Non-pigmented ciliary epithelial cell (primary cell): ENCODE data around the gene VSIG10.
"Not testable (repeated sequence)": the region's sequence is repeated elsewhere in the genome, so short reads cannot be mapped to it uniquely, and the experiment has no call there.

Experiments
- DNase-seq: peaks from one replicate; pipeline ENCODE4 v3.0.0-alpha.2; 2010; ENCODE audit warnings: low read depth

Gene VSIG10

DNA sequence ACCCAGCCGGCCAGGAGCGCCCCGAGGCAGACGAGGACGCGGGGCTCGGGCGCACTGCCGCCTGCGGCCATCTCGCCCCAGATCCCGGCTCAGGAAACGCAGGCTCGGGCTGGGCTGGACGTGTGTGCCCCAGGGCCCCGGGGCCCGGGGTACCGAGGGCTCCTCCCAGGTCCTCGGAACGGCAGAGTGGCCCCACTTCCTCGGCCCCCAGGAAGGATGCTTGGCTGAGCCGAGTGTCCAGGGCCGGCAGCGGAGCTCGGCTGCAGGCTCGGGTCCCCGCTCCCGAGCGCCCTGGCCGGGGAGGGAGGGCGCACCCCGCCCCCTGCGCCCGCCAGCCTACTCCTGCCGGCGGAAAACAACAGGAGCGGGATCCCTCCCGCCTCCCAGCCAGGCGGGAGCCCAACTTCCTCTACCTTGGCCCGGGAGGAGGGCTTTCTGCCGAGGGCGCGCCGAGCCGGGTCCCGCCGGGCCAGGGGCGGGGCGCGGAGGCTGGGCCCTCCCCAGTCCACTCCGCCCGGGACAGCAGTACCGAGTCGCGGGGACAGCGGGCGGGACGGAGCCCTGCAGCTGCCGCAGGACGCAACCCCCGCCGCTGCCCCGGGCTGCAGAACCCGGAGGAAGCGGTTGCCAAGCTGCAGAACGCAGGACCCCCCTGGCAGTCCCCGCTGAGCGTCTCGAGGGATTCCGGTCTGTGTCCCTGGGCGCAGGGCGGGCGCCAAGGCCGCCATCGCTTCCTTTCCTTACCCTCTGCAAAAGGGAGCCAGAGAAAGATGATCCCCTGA lies at the start of gene VSIG10:
Gene VSIG10, minus strand, starts transcription at position 411 of the 782 bp plus-strand sequence. Its CDS starts 340 bp downstream, at position 71.
- DNase-seq, result no peak

DNA sequence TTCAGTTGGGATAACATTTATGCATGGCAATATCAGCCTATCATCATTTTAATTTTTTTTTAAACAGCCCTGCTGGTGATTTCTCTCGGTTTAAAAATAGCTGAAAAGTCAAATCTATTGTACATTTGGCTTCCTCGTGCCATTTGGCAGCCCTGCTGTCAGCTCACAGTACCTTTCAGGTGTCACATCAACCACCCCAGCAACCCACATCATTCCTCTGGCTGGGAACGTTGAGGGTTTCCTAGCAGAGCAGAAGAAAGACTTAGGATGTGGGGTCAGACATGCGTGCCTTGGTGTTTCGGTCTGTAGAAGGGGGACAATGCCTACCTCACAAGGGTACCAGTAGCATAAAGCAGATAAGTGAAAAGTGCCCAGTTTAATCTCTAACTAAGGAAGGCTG lies 47.9 kb upstream of the VSIG10 start:
- DNase-seq, result no peak

DNA sequence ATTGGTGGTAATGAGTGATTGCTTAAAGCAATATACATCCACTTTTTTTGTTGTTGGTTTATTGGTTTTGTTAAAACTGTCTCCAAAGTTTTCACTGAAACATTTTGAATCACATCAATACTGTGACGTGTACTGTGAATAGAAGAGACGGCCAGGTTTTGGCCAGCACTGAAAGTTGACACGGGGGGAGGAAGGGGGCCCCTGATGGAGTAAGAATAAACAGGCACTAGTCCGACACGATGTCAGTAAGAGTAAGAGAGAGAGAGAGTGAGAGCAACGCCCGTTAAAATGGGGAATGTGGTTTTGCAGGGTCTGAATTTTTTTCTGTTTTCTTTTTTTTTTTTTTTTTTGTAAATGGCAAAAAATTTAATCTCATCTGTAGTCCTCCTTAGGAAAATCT lies 46.8 kb upstream of the VSIG10 start:
- DNase-seq, result no peak

- DNase-seq, result no peak
Measured at GRCh38 chr12:118148287-118148686, 44.5 kb upstream of the VSIG10 start.

GRCh38 chr12:118145798-118146156 lies 42.0 kb upstream of the VSIG10 start:
- DNase-seq, result no peak

DNA sequence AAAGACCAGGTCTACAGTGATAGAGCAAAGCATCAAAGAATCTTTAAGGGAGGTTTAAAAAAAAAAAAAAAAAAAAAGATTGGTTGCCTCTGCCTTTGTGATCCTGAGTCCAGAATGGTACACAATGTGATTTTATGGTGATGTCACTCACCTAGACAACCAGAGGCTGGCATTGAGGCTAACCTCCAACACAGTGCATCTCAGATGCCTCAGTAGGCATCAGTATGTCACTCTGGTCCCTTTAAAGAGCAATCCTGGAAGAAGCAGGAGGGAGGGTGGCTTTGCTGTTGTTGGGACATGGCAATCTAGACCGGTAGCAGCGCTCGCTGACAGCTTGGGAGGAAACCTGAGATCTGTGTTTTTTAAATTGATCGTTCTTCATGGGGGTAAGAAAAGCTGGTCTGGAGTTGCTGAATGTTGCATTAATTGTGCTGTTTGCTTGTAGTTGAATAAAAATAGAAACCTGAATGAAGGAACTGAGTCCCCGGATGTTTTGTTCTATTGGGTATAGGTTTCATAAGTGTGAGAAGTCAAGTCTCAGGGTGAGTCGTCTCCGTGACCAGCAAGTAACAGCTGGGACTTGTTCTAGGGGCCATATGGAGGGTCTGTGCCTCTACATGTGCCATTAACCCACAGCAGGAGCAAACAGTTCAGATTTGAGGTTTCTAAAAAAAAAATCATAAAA lies 41.4 kb upstream of the VSIG10 start:
- DNase-seq, result no peak

DNA sequence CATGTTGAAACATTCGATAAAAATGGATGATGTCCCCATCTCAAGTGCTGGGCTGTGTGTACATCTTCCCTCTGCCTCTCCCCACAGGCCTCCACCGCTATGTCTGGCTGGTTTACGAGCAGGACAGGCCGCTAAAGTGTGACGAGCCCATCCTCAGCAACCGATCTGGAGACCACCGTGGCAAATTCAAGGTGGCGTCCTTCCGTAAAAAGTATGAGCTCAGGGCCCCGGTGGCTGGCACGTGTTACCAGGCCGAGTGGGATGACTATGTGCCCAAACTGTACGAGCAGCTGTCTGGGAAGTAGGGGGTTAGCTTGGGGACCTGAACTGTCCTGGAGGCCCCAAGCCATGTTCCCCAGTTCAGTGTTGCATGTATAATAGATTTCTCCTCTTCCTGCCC lies 40.7 kb upstream of the VSIG10 start:
- DNase-seq, result no peak

GRCh38 chr12:118140825-118141224 lies 37.0 kb upstream of the VSIG10 start:
- DNase-seq, result no peak

- DNase-seq, result no peak
Measured at GRCh38 chr12:118137148-118137678, 33.4 kb upstream of the VSIG10 start.

DNA sequence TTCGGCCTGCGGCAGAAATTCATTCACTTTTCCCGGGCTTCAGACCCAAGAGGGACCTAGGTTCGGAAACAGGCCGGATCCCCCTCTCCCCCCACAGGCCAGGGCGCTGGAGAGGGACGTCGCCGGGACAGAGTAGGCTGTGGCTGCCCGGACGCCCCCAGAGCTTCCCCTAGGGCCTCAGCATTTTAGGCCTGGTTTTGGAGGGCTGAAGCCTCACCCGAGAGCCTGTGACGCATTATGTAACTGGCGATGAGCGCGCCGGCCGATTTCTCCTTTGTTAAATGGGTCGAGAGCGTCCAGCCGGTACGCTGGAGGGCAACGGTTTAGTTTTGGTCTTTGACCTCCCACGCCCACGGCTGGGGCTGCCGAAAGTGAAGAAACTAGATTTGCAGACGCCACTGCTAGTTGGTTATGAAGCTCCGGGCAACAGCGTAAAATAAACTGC lies 32.8 kb upstream of the VSIG10 start:
- DNase-seq, result no peak

- peak; percentile 50 for DNase-seq
Measured at GRCh38 chr12:118135788-118136558, 32.2 kb upstream of the VSIG10 start, which contains the start of gene PEBP1. PEBP1 (plus strand) TSS chr12:118136124; CDS start chr12:118136210, 86 bp downstream.

- not testable (repeated sequence) for DNase-seq
Measured at GRCh38 chr12:118129436-118129835, 25.6 kb upstream of the VSIG10 start.

DNA sequence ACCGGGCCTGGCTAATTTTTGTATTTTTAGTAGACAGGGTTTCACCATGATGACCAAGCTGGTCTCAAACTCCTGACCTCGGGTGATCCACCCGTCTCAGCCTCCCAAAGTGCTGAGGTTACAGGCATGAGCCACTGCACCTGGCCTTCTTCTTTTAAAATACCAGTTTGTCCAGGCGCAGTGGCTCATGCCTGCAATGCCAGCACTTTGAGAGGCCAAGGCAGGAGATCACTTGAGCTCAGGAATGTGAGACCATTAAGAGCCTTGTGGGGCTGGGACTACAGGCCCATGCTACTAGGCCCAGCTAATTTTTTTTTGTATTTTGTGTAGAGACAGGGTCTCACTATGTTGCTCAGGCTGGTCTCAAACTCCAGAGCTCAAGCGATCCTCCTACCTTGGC lies 24.1 kb upstream of the VSIG10 start:
- DNase-seq, result no peak

GRCh38 chr12:118126119-118126757 lies 22.4 kb upstream of the VSIG10 start:
- DNase-seq, result no peak

GRCh38 chr12:118125743-118126118 lies 21.9 kb upstream of the VSIG10 start:
- DNase-seq, result no peak

GRCh38 chr12:118124333-118124874 lies 20.6 kb upstream of the VSIG10 start:
- DNase-seq, result no peak

- no peak for DNase-seq
Measured at GRCh38 chr12:118122264-118122663, 18.5 kb upstream of the VSIG10 start.

DNA sequence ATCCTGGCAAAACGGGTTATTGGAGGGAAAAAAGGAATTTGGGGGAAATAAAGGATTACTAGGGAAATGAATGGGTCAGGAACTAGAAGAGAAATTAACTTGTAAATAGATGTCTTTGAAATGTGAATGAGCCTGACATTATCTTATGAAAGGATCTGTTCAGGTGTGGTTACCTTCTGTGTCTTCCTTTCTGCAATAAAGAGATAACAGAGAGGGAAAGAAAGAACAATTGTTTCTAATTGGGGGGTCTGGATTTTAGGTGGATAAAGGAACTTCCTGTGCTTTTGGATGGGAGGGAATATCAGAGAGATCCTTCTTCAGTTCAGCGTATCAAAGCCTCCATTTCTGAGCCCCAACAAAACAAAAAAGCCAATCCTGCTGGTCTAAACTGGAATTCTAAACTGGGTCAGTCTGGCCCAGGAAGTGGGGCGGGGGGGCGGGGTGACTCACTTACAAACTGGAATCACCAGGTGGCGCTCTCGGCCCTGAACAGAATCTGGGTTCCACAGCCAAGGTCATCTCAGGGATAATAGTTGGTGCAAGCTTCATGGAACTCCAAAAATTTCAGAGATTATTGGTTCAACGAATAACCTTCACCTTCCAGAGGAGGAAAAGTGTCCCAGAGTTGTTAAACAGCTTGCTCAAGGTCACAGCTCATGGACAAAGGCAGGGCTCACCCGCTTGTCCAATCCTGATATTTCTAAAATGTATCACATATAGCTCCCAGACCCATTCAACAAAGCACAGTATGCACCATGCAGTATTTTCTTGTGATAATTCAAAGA lies 17.0 kb upstream of the VSIG10 start:
- no peak for DNase-seq

DNA sequence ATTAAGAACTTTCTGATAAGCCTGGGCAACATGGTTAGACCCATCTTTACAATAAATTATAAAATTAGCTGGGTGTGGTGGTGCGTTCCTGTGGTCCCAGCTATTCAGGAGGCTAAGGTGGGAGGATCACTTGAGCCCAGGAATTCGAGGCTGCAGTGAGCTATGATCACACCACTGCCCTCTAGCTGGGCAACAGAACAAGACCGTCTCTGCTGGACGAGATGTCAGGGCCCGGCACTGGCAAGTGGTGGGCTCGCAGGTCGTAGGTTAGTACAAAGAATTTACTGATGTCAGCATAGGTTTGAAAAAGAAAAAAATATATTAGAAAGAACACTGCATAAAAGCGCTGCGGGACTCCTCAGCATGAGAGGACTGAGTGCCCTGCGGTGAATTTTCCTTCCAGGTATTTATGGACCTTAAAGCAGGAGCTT lies 15.7 kb upstream of the VSIG10 start:
- DNase-seq, result no peak

DNA sequence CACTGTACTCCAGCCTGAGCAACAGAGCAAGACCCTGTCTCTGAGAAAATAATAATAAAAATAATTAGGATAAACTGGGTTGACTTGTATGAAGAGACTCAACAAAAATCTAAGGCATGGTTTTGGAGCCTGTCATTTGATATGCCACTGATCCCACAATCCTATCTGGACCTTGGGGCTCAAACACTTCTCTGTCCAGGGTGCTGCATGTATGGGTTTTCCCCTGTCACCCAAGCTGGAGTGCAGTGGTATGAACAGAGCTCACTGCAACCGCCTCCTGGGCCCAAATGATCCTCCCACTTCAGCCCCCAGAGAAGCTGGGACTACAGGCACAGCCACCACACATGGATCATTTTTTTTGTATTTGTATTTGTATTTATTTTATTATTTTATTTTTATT lies 5.3 kb upstream of the VSIG10 start:
- DNase-seq, result no peak

DNA sequence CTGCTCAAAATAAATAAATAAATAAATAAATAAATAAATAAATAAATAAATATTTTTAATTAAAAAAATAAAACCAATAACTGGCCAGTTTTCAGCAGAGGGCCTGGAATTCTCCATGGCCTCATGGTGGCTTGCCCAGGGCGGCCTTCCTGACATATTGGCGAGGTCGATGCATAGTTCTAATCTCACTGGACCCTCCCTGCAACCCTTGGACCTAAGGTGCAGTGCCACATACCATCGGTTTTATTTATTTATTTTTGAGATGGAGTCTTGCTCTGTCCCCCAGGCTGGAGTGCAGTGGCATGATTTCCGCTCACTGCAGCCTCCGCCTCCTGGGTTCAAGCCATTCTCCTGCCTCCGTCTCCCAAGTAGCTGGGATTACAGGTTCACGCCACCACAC lies 3.9 kb upstream of the VSIG10 start:
- no peak for DNase-seq
